Stimulated activated CD8-positive, alpha-beta memory T cell treated with anti-CD3 and anti-CD28 coated beads, Interleukin-15, amount 100 ng/mL, for 4 hours (primary cell): ENCODE data around the gene XPO6.

Source experiments
- DNase-seq, 2 donors: peaks; one replicate each; pipeline ENCODE4 v3.0.0-alpha.2; 2020; ENCODE audit warnings: low read depth in 2 of 2

XPO6 gene

DNA sequence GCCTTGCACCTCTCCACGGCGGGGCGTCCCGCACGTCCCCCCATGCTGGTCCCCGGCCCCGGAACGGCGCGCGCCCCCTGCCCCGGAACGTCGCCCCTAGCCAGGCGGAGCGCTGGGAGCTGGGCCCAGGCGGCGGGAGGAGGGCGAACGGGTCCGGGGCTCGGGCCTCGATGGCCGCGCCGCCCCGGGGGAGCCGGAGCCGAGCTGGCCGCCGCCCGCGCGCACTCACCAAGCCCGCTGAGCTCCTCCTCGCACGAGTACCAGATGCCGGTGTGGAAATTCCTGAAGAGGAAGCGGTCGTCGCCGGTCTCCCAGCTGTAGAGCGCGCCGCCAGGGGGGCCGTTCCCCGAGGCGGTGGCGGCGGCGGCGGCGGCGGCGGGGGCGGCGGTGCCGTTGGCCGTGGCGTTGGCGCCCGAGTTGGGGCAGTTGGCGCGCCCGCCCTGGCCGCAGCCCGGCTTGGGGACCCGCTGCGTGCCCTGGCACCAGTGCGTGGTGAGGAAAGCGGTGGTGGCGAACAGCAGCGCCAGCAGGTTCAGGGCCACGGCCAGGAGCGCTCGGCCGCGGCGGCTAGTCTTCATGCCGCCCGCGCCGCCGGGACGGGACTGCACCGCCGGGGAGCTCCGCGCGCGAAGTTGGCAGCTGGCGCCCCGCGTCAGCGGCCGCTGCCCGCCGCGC, 148.8 kb downstream of the XPO6 start:
- no peak for DNase-seq

DNA sequence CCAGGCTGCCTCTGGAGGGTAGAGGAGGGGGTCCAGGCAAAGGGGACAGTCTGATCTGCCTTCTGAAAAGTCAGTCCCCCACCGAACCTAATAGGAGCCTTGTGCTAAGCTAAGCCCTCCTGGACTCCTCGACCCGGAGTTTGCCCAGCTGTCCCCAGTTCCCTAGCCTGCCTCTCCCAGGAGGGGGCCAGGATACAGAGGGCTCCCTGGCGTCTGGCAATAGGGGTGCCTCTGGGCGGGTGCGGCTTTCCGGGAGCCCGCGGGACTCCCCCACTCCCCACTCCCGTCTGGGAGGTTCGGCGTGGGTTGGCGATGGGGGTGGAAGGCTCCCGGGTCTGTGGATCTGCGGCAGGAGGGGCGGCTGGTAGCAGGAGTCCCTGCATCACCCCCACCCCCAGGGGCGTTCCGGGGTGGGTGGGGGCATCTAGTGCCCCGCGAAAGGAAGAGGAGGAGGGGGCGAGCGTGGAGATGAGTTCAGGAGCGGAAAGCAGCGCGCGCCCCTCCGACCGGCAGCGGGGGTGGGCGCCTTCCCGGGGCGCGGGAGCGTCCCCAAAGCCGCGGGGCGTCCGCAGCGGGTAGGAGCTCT, 149.4 kb downstream of the XPO6 start:
- no peak for DNase-seq

DNA sequence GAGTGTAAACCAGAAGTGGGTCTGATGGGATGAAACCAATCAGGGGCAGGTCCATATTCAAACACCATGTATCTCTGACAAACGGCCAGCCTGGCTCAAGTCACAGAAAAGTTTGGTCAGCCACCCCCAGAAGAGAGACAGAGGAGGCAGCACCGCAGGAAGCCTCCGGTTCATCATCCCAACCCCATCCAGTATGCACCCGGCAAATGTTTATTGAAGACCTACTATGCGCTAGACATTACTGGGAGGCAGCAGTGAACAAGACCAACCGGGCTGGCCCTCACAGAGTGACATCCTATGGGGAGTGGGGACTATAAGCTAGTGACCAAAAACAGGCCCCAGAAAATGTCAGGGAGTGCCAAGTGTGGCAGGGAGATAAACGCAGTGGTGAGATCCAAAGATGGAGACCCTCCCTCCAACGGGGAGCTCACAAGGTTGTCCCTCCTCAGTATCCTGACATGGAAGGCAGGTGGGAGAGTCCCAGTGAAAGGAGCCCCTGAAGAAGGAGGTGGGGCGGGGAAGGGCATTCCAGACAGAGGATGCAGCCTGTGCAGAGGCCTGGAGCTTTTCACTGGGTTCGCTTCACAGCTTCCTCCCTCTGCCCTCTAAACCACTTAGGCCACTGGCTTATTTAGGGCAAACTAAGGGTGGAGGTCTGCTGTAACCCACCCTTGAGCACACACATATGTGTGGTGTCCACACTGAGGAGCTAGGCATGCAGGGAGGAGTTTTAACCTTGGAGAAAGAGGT, 150.2 kb downstream of the XPO6 start:
- no peak for DNase-seq

GRCh38 chr16:28059841-28060575, 151.8 kb downstream of the XPO6 start:
- no peak for DNase-seq

GRCh38 chr16:28058839-28059589, 152.8 kb downstream of the XPO6 start:
- DNase-seq: no peak

DNA sequence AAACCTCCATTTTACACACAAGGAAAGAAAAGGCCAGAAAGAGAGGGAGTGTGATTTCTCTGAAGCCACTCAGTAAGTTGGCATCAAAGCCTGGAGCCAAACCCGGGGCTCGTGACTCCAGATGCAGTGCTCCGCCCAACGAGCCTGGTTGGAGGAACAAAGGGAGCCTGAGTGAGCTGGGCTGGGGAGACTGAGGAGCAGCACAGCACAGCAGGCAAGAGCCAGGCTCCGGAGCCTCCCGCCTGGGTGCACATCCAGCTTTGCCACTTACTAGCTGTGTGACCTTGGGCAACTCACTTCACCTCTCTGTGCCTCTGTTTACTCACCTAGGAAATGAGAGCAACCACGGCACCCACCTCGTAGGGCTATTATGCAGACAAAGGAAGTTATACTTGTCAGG, 153.8 kb downstream of the XPO6 start:
- DNase-seq: no peak

DNA sequence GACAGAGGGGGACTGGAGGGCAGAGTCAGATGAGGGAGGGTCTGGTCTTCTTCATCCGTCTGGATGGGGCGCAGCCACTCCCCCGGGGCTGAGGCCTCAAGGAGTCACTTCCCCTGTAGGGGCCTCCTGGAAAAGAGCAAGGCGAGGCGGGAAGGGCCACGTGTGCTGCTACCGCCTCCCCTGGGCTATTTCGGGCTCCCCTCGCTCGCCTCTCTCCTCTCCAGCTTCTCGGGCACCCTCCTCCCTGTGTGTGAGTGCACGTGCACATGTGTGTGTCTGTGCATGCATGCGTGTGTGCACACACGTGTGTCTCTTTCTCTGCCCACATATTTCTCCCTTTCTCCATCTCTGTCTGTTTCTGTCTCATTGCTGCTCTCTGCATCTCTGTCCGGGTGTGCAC, 158.3 kb downstream of the XPO6 start:
- no peak for DNase-seq

DNA sequence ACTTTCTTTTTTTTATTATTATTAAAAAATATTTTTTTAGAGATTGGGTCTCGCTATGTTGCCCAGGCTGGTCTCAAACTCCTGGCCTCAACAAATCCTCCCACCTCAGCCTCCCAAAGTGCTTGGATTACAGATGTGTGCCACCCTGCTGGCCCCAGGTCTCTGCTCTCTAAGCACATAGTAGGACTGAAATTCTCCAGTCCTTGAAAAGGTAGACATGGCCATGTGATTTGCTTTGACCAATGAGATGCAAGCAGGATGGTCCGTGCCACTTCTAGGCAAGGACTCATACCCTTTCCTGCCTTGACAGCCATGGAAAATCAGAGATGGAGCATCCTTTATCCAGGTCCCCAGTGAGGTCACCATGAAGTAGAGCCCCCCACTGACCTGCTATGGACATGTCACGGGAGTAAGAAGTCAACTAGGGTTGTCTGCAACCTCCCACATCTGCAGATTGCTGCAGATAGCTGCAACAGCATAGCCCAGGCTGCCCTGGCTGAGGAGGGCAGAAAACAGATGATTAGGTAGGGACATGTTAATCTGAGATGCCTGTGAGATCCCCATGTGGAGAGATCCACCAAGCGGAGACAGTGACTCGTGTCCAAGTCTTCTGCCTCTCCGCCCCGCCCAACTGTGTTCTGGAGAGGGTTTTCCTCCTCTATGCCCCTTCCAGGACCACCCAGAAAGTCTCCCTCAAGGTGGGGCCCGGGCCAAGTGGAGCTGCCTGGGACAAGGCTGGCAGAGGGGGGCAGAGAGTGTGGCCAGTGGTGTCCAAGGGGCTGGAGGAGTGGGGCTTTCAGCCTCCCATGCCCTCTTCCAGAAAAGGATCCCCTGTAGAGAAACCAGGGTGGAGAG, 159.3 kb downstream of the XPO6 start:
- DNase-seq: no peak

DNA sequence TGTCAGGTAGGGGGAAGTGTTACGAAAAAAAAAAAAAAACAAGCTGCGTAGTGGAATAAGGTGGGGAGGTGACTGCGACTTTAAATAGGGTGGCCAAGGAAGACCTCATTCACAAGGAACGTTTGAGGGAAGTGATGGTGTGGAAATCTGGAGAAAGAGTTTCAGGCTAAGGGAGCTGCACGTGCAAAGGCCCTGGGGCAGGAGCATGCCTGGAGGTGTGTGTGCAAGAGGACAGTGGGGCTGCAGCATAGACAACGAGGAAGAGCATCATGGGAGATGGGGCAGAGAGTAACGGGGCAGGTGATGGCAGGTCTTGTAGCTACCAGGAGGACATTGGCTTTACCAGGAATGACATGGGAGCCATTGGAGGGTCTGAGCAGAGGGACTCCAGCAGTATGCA, 160.3 kb downstream of the XPO6 start:
- DNase-seq: no peak
